H1 (cell line): ENCODE measurements around the gene MRM2. TPM values are rescaled to one million over a fixed set of nuclear protein-coding genes. Genes with fewer than 3 reads are reported as not detected.

Experiments used
- CTCF ChIA-PET: fragments of 300-600 bp; sonication (Branson Sonifier 250); formaldehyde crosslinking; loops from one replicate; lab custom pipeline; 2021; ENCODE audit not compliant: partially characterized antibody; lab: Charles Lee
- POLR2A ChIA-PET: fragments of 300-600 bp; sonication (Branson Sonifier 250); formaldehyde crosslinking; loops from one replicate; lab custom pipeline; 2021; ENCODE audit warnings: inconsistent platforms; ENCODE audit not compliant: partially characterized antibody; lab: Charles Lee
- DNase-seq, 2 experiments: peaks; one replicate each; pipeline versions ENCODE4 v3.0.0 to v3.0.0-alpha.2; 2010 to 2022; ENCODE audit warnings: low spot score in 2 of 2, low read depth in 1 of 2, mixed read lengths in 1 of 2
- FAIRE-seq: peaks from 2 replicates; lab custom pipeline; 2011; peaks lifted over from hg19 to GRCh38; lab: Jason Lieb, UNC
- H2AFZ ChIP-seq: 2 replicates; pipeline ENCODE4 v1.8.1; 2012; ENCODE audit warnings: low read length, inconsistent platforms
- H2AK5ac ChIP-seq: 2 replicates; pipeline ENCODE4 v1.6.1; 2013; ENCODE audit warnings: low read depth, low read length
- H2BK120ac ChIP-seq: replicated peaks from 2 replicates; pipeline ENCODE3; 2013; ENCODE audit warnings: low read depth, low read length, inconsistent platforms
- H2BK12ac ChIP-seq: 2 replicates; pipeline ENCODE4 v1.6.1; 2013; ENCODE audit warnings: low read depth, low read length
- H2BK15ac ChIP-seq: 2 replicates; pipeline ENCODE4 v1.6.1; 2013; ENCODE audit warnings: low read length
- H2BK20ac ChIP-seq: 2 replicates; pipeline ENCODE4 v1.6.1; 2013; ENCODE audit warnings: low read length
- H2BK5ac ChIP-seq: 2 replicates; pipeline ENCODE4 v1.6.1; 2013; ENCODE audit warnings: low read depth, low read length
- H3K14ac ChIP-seq: 2 replicates; pipeline ENCODE4 v1.6.1; 2013; ENCODE audit warnings: inconsistent platforms; ENCODE audit not compliant: insufficient read length
- H3K18ac ChIP-seq: 2 replicates; pipeline ENCODE4 v1.6.1; 2013; ENCODE audit warnings: low read length; ENCODE audit errors: extremely low read depth
- H3K23ac ChIP-seq: 2 replicates; pipeline ENCODE4 v1.6.1; 2013; ENCODE audit warnings: inconsistent platforms; ENCODE audit not compliant: insufficient read length
- H3K23me2 ChIP-seq: 2 replicates; pipeline ENCODE4 v1.6.1; 2013; ENCODE audit warnings: low read depth, low read length
- H3K27ac ChIP-seq: 2 replicates; pipeline ENCODE4 v1.6.1; 2011; ENCODE audit warnings: low read depth, low read length, inconsistent platforms
- H3K27me3 ChIP-seq, 4 experiments: replicated peaks in 1 of 4; 1 replicate in 1 of 4; 2 replicates in 3 of 4; pipeline versions ENCODE4 v1.6.1 to v1.8.1; 2011 to 2013; ENCODE audit warnings: low read length in 3 of 4, mild to moderate bottlenecking in 3 of 4, inconsistent platforms in 2 of 4, mixed read lengths in 2 of 4, moderate library complexity in 1 of 4; ENCODE audit not compliant: control insufficient read depth in 3 of 4, insufficient read depth in 3 of 4; ENCODE audit errors: extremely low read depth in 1 of 4
- H3K36me3 ChIP-seq, 4 experiments: 2 replicates each; pipeline versions ENCODE4 v1.6.1 to v1.8.1; 2011 to 2013; ENCODE audit warnings: mild to moderate bottlenecking in 4 of 4, low read length in 3 of 4, moderate library complexity in 2 of 4, control low read depth in 1 of 4, inconsistent platforms in 1 of 4; ENCODE audit not compliant: insufficient read depth in 4 of 4, control insufficient read depth in 2 of 4
- H3K4ac ChIP-seq: replicated peaks from 2 replicates; pipeline ENCODE3; 2013; ENCODE audit warnings: low read length, low read depth, mixed read lengths, inconsistent platforms; ENCODE audit not compliant: insufficient read length
- H3K4me1 ChIP-seq, 4 experiments: replicated peaks in 1 of 4; 1 replicate in 1 of 4; 2 replicates in 3 of 4; pipeline versions ENCODE4 v1.6.1 to v1.8.1; 2011 to 2013; ENCODE audit warnings: low read length in 3 of 4, inconsistent platforms in 2 of 4, mixed read lengths in 1 of 4; ENCODE audit not compliant: insufficient read depth in 4 of 4, control insufficient read depth in 3 of 4
- H3K4me2 ChIP-seq, 2 experiments: 2 replicates each; pipeline versions ENCODE4 v1.6.1 to v1.8.1; 2011 to 2013; ENCODE audit warnings: low read depth in 2 of 2, low read length in 2 of 2, control low read depth in 1 of 2, inconsistent platforms in 1 of 2, mild to moderate bottlenecking in 1 of 2; ENCODE audit not compliant: insufficient read depth in 1 of 2
- H3K4me3 ChIP-seq, 4 experiments: fragments of 200-600, 300-600 bp in 1 of 4; sonication (generic), shearing (Covaris generic), sonication (Bioruptor Twin) in 1 of 4; 2 replicates each; pipeline versions ENCODE4 v1.5.1 to v1.8.1; 2011 to 2016; ENCODE audit warnings: low read length in 4 of 4, low read depth in 3 of 4, control low read depth in 2 of 4, inconsistent platforms in 2 of 4, mild to moderate bottlenecking in 2 of 4, mixed read lengths in 1 of 4, moderate library complexity in 1 of 4; ENCODE audit not compliant: insufficient read depth in 2 of 4; ENCODE audit errors: extremely low read depth in 1 of 4
- H3K56ac ChIP-seq: replicated peaks from 2 replicates; pipeline ENCODE3; 2013; ENCODE audit warnings: low read depth, mild to moderate bottlenecking, mixed read lengths, low read length, inconsistent platforms; ENCODE audit not compliant: insufficient read length
- H3K79me1 ChIP-seq: 2 replicates; pipeline ENCODE4 v1.6.1; 2013; ENCODE audit warnings: low read depth, low read length, control low read depth
- H3K79me2 ChIP-seq, 2 experiments: 2 replicates each; pipeline versions ENCODE4 v1.6.1 to v1.8.1; 2012 to 2013; ENCODE audit warnings: low read length in 2 of 2, mild to moderate bottlenecking in 2 of 2, inconsistent platforms in 1 of 2; ENCODE audit not compliant: insufficient read depth in 2 of 2, control insufficient read depth in 1 of 2
- H3K9ac ChIP-seq, 4 experiments: replicated peaks in 1 of 4; 1 replicate in 1 of 4; 2 replicates in 3 of 4; pipeline versions ENCODE4 v1.6.1 to v1.8.1; 2011 to 2013; ENCODE audit warnings: low read depth in 3 of 4, low read length in 3 of 4, control low read depth in 2 of 4, mild to moderate bottlenecking in 2 of 4, moderate library complexity in 2 of 4, inconsistent platforms in 1 of 4; ENCODE audit errors: extremely low read depth in 1 of 4
- H3K9me3 ChIP-seq, 2 experiments: 2 replicates each; pipeline versions ENCODE4 v1.6.1 to v1.8.1; 2012 to 2013; ENCODE audit warnings: mild to moderate bottlenecking in 2 of 2, moderate library complexity in 2 of 2, control low read depth in 1 of 2, inconsistent platforms in 1 of 2, low read depth in 1 of 2, low read length in 1 of 2, mixed read lengths in 1 of 2; ENCODE audit not compliant: insufficient read depth in 2 of 2
- H4K20me1 ChIP-seq, 2 experiments: replicated peaks in 1 of 2; 2 replicates each; pipeline versions ENCODE3 to v1.8.1; 2011 to 2013; ENCODE audit warnings: inconsistent platforms in 2 of 2, low read length in 2 of 2, mild to moderate bottlenecking in 1 of 2; ENCODE audit not compliant: insufficient read depth in 2 of 2, control insufficient read depth in 1 of 2
- H4K5ac ChIP-seq: 2 replicates; pipeline ENCODE4 v1.6.1; 2013; ENCODE audit warnings: low read length, low read depth, mixed read lengths, inconsistent platforms; ENCODE audit not compliant: insufficient read length
- H4K8ac ChIP-seq: 2 replicates; pipeline ENCODE4 v1.8.0; 2013; ENCODE audit warnings: mild to moderate bottlenecking, moderate library complexity, low read length, inconsistent platforms; ENCODE audit not compliant: insufficient read depth; ENCODE audit errors: extremely low read depth
- H4K91ac ChIP-seq: replicated peaks from 2 replicates; pipeline ENCODE3; 2013; ENCODE audit warnings: low read length, mixed read lengths, inconsistent platforms; ENCODE audit not compliant: insufficient read length
- CBX8 ChIP-seq: fragments of 300-800, 300-1000 bp; sonication (generic); IDR thresholded peaks from 2 replicates; pipeline ENCODE4 v1.7.1; 2016; ENCODE audit warnings: low read depth, low read length, borderline replicate concordance
- CHD2 ChIP-seq: IDR thresholded peaks from 2 replicates; pipeline ENCODE4 v1.6.1; 2012; ENCODE audit warnings: low read length, improper control_type of control experiment
- CTBP2 ChIP-seq: IDR thresholded peaks from 2 replicates; pipeline ENCODE4 v1.7.0; 2011; ENCODE audit warnings: borderline replicate concordance, mild to moderate bottlenecking, moderate library complexity, mixed read lengths, low read length; ENCODE audit not compliant: insufficient read depth, insufficient read length
- GTF2F1 ChIP-seq: IDR thresholded peaks from 2 replicates; pipeline ENCODE4 v1.6.1; 2012; ENCODE audit warnings: low read depth, low read length, improper control_type of control experiment, borderline replicate concordance
- HDAC2 ChIP-seq, 2 experiments: fragments of 300-600 bp in 1 of 2; sonication (generic) in 1 of 2; IDR thresholded peaks; 2 replicates each; pipeline ENCODE4 v1.6.1; 2011 to 2012; ENCODE audit warnings: low read depth in 2 of 2, low read length in 2 of 2, mild to moderate bottlenecking in 2 of 2, moderate library complexity in 2 of 2, borderline replicate concordance in 1 of 2, inconsistent platforms in 1 of 2
- KDM5A ChIP-seq: fragments of 200-600 bp; IDR thresholded peaks from 2 replicates; pipeline ENCODE4 v1.7.1; 2012; ENCODE audit warnings: mild to moderate bottlenecking, low read length, inconsistent platforms, mixed read lengths
- MAFK ChIP-seq: IDR thresholded peaks from 2 replicates; pipeline ENCODE4 v1.6.1; 2012; ENCODE audit warnings: low read depth, mild to moderate bottlenecking, improper control_type of control experiment, low read length
- MAX ChIP-seq: IDR thresholded peaks from 2 replicates; pipeline ENCODE4 v1.6.1; 2012; ENCODE audit warnings: inconsistent platforms
- POLR2A ChIP-seq, 2 experiments: IDR thresholded peaks; 1 replicate in 1 of 2; 2 replicates in 1 of 2; pipeline ENCODE4 v1.6.1; 2011; ENCODE audit warnings: low read depth in 2 of 2, low read length in 2 of 2, mild to moderate bottlenecking in 2 of 2; ENCODE audit errors: control extremely low read depth in 1 of 2
- SIRT6 ChIP-seq: IDR thresholded peaks from one replicate; pipeline ENCODE4 v1.7.1; 2012; ENCODE audit warnings: low read length, inconsistent platforms
- TAF1 ChIP-seq: IDR thresholded peaks from 2 replicates; pipeline ENCODE4 v1.6.1; 2011; ENCODE audit warnings: mild to moderate bottlenecking, low read depth, low read length
- TAF7 ChIP-seq: optimal IDR thresholded peaks from 2 replicates; pipeline ENCODE3; 2011; ENCODE audit warnings: low read depth, mild to moderate bottlenecking, inconsistent platforms, low read length, moderate library complexity, borderline replicate concordance
- TCF12 ChIP-seq: IDR thresholded peaks from 2 replicates; pipeline ENCODE4 v1.6.1; 2011; ENCODE audit warnings: low read depth, mild to moderate bottlenecking, low read length
- WGBS, 2 experiments: shearing (Covaris generic) in 1 of 2; methylation state at CpG; one replicate each; pipeline versions ENCODE4 v1.1.6 to v1.1.7; 2013 to 2015; ENCODE audit warnings: low lambda C conversion rate in 2 of 2, mixed read lengths in 2 of 2, inconsistent platforms in 1 of 2, low coverage in 1 of 2, missing lambda C conversion rate in 1 of 2; ENCODE audit not compliant: insufficient replicate concordance in 2 of 2, insufficient coverage in 1 of 2, insufficient read length in 1 of 2; ENCODE audit errors: extremely low coverage in 1 of 2, missing lambda C conversion rate in 1 of 2; 5-methylcytosine and 5-hydroxymethylcytosine counted together
- polyA plus RNA-seq, 7 experiments: library from polyadenylated mRNA; depleted of rRNA in 3 of 7; stranded (reverse) in 5 of 7; unstranded in 2 of 7; fragments of >200 nt in 5 of 7; fragments of 200-250 nt in 2 of 7; gene quantifications; 1 replicate in 5 of 7; 2 replicates in 1 of 7; 4 replicates in 1 of 7; pipeline versions ENCODE4 v1.2.1 to v1.2.3, GENCODE V29; 2011 to 2013; ENCODE audit warnings: missing spikeins in 2 of 7, mixed read lengths in 2 of 7
- total RNA-seq: library from RNA; stranded (reverse); fragmentation: NEBNext Ultra II Directional; extraction: Animal tissue kit (Norgen Biotek cat#: 25700); gene quantifications from 2 replicates; pipeline ENCODE4 v1.2.1, GENCODE V29; 2021

The MRM2 gene
- total and polyA plus RNA-seq, 2 of the 8 experiments (the other 6 are each of a cell fraction or from before 2014, with no cell fraction given), result 17.2 to 38.6 TPM

- Histone ChIP-seq H3K23ac (no peak overlapping the region), H4K8ac (peak overlapping the region; percentile 15; the same call in 1 of the 2 replicates), H2AK5ac (no peak overlapping the region), H3K4me3 (no peak overlapping the region), H2BK15ac (no peak overlapping the region), H4K5ac (no peak overlapping the region), H2BK120ac (no peak overlapping the region), H3K56ac (no peak overlapping the region), H3K79me2 (no peaks in the 10 kb centered on the region), H2AFZ (no peak overlapping the region), H3K18ac (no peak overlapping the region), H2BK20ac (no peak overlapping the region), H3K4me1 (peaks cover 0 to 12% (median 6%) of the 10 kb centered on the region in 4 experiments; a peak in 6 of 7 replicates), H3K9me3 (no peaks in the 10 kb centered on the region; a peak in 1 of 4 replicates), H2BK12ac (peak overlapping the region; percentile 29; the same call in 1 of the 2 replicates), H3K27me3 (no peaks in the 10 kb centered on the region), H3K4me2 (no peak overlapping the region), H3K9ac (no peak overlapping the region), H3K23me2 (no peaks in the 10 kb centered on the region), H4K20me1 (peaks cover 0 to 2% of the 10 kb centered on the region in 2 experiments), H3K36me3 (peaks cover 0 to 9% (median 4%) of the 10 kb centered on the region in 4 experiments; a peak in 2 of 8 replicates), H3K14ac (no peak overlapping the region), H3K79me1 (no peaks in the 10 kb centered on the region), H3K4ac (no peak overlapping the region), H3K27ac (no peak overlapping the region), H4K91ac (no peak overlapping the region), H2BK5ac (no peak overlapping the region)
- 95% methylated on average over 27 of the region's 27 CpGs; no CpG with 5 or more reads in 1 of the 2 experiments for WGBS, 2 experiments
- DNase-seq (no peak), FAIRE-seq (no peak)
- ChIA-PET POLR2A (interaction anchor here (0.6 to 1.6 kb wide), 3 partner anchors 14 to 39 kb away, joined by 3 read pairs; partner anchors contain the start of genes MRM2 and NUDT1), CTCF (no interaction called here)
- TF ChIP-seq KDM5A, result no peak
- no peak for TF ChIP-seq CBX8
- TF ChIP-seq SIRT6, result no peak
- TF ChIP-seq TCF12, result no peak
- TF ChIP-seq TAF1, result no peak
- TF ChIP-seq MAFK, result no peak
- TF ChIP-seq CTBP2, result no peak
- TF ChIP-seq MAX, result no peak
- no peak for TF ChIP-seq GTF2F1
- TF ChIP-seq HDAC2 (IDR thresholded peaks at IDR 0.05; ENCODE audit: borderline replicate concordance in 1 of 2, low read depth in 2 of 2, low read length in 2 of 2), result no peak
- no peak for TF ChIP-seq TAF7
- no peak for TF ChIP-seq POLR2A (IDR thresholded peaks at IDR 0.05; ENCODE audit: control extremely low read depth in 1 of 2, low read depth in 2 of 2, low read length in 2 of 2)
- TF ChIP-seq CHD2, result no peak
Observed at GRCh38 chr7:2271273-2272026, 29.4 kb upstream of the MRM2 start.
